ENCODE data around the gene KIAA1217.
"Not testable (repeated sequence)": the region's sequence is repeated elsewhere in the genome, so short reads cannot be mapped to it uniquely, and the experiment has no call there.

Gene KIAA1217

GRCh38 chr10:24341371-24341770 lies 132.4 kb downstream of the KIAA1217 start:
- no peak for DNase-seq

GRCh38 chr10:24341897-24342296 lies 133.0 kb downstream of the KIAA1217 start:
- DNase-seq, result no peak

GRCh38 chr10:24343686-24344085 lies 134.7 kb downstream of the KIAA1217 start:
- no peak for DNase-seq

GRCh38 chr10:24344279-24344678 lies 135.3 kb downstream of the KIAA1217 start:
- DNase-seq, result no peak

GRCh38 chr10:24344695-24345463 lies 135.9 kb downstream of the KIAA1217 start:
- no peak for DNase-seq

GRCh38 chr10:24346877-24347519 lies 138.1 kb downstream of the KIAA1217 start:
- DNase-seq, result no peak

- no peak for DNase-seq
Measured at GRCh38 chr10:24349379-24350001, 140.6 kb downstream of the KIAA1217 start.

- no peak for DNase-seq
Measured at GRCh38 chr10:24350070-24350921, 141.4 kb downstream of the KIAA1217 start.

- DNase-seq, result not testable (repeated sequence)
Measured at GRCh38 chr10:24350922-24351225, 141.9 kb downstream of the KIAA1217 start.

GRCh38 chr10:24351961-24352360 lies 143.0 kb downstream of the KIAA1217 start:
- no peak for DNase-seq

GRCh38 chr10:24352399-24352798 lies 143.5 kb downstream of the KIAA1217 start:
- DNase-seq, result no peak

GRCh38 chr10:24353319-24353718 lies 144.4 kb downstream of the KIAA1217 start:
- no peak for DNase-seq

- DNase-seq, result no peak
Measured at GRCh38 chr10:24355056-24355688, 146.2 kb downstream of the KIAA1217 start.

- DNase-seq, result no peak
Measured at GRCh38 chr10:24357344-24358004, 148.5 kb downstream of the KIAA1217 start.

- DNase-seq, result no peak
Measured at GRCh38 chr10:24358022-24358421, 149.1 kb downstream of the KIAA1217 start.

GRCh38 chr10:24360282-24361127 lies 151.6 kb downstream of the KIAA1217 start:
- DNase-seq, result peak; percentile 15

GRCh38 chr10:24363070-24363469 lies 154.1 kb downstream of the KIAA1217 start:
- no peak for DNase-seq

- no peak for DNase-seq
Measured at GRCh38 chr10:24367688-24368087, 158.8 kb downstream of the KIAA1217 start.

- no peak for DNase-seq
Measured at GRCh38 chr10:24370877-24371276, 161.9 kb downstream of the KIAA1217 start.

- DNase-seq, result no peak
Measured at GRCh38 chr10:24371396-24371795, 162.5 kb downstream of the KIAA1217 start.
